Measurements from ENCODE around the gene DYRK2.
"Not testable (repeated sequence)": the region's sequence is repeated elsewhere in the genome, so short reads cannot be mapped to it uniquely, and the experiment has no call there.

Gene DYRK2

GRCh38 chr12:67672507-67672906 is 24.0 kb downstream of the DYRK2 start:
- DNase-seq, result not testable (repeated sequence)

- DNase-seq, result not testable (repeated sequence)
Observed at GRCh38 chr12:67673509-67673908, 25.0 kb downstream of the DYRK2 start.

- no peak for DNase-seq
Observed at GRCh38 chr12:67674417-67674816, 25.9 kb downstream of the DYRK2 start.

GRCh38 chr12:67676624-67677023 is 28.1 kb downstream of the DYRK2 start:
- peak; percentile 53 for DNase-seq

- DNase-seq, result peak; percentile 44
Observed at GRCh38 chr12:67677166-67677565, 28.6 kb downstream of the DYRK2 start.

- peak; percentile 97 for DNase-seq
Observed at GRCh38 chr12:67681105-67681778, 32.7 kb downstream of the DYRK2 start.

- no peak for DNase-seq
Observed at GRCh38 chr12:67681941-67682620, 33.5 kb downstream of the DYRK2 start.

- DNase-seq, result no peak
Observed at GRCh38 chr12:67689385-67689784, 40.8 kb downstream of the DYRK2 start.

GRCh38 chr12:67690656-67691055 is 42.1 kb downstream of the DYRK2 start:
- DNase-seq, result no peak

- DNase-seq, result no peak
Observed at GRCh38 chr12:67691220-67691619, 42.7 kb downstream of the DYRK2 start.

- no peak for DNase-seq
Observed at GRCh38 chr12:67692135-67692534, 43.6 kb downstream of the DYRK2 start.

- no peak for DNase-seq
Observed at GRCh38 chr12:67692966-67693365, 44.4 kb downstream of the DYRK2 start.

GRCh38 chr12:67693894-67694293 is 45.3 kb downstream of the DYRK2 start:
- no peak for DNase-seq

GRCh38 chr12:67694306-67694900 is 45.9 kb downstream of the DYRK2 start:
- DNase-seq, result no peak

GRCh38 chr12:67695974-67696373 is 47.4 kb downstream of the DYRK2 start:
- DNase-seq, result no peak

- no peak for DNase-seq
Observed at GRCh38 chr12:67697443-67697842, 48.9 kb downstream of the DYRK2 start.

- no peak for DNase-seq
Observed at GRCh38 chr12:67697967-67698366, 49.4 kb downstream of the DYRK2 start.

GRCh38 chr12:67698672-67699581 is 50.4 kb downstream of the DYRK2 start:
- DNase-seq, result no peak

GRCh38 chr12:67701121-67701520 is 52.6 kb downstream of the DYRK2 start:
- peak; percentile 46 for DNase-seq

- no peak for DNase-seq
Observed at GRCh38 chr12:67702136-67702535, 53.6 kb downstream of the DYRK2 start.

- DNase-seq, result no peak
Observed at GRCh38 chr12:67704071-67704470, 55.5 kb downstream of the DYRK2 start.

- DNase-seq, result peak; percentile 93
Observed at GRCh38 chr12:67705394-67706370, 57.1 kb downstream of the DYRK2 start.

All from fibroblast of skin of right quadriceps (primary cell).